HUES64 (cell line): ENCODE measurements around the gene AANAT.

Experiments
- H3K27ac ChIP-seq: 2 replicates; pipeline ENCODE4 v1.7.0; 2013; ENCODE audit warnings: low read depth, low read length, inconsistent platforms
- H3K27me3 ChIP-seq: 2 replicates; pipeline ENCODE4 v1.6.1; 2013; ENCODE audit warnings: mild to moderate bottlenecking, low read length; ENCODE audit not compliant: insufficient read depth
- H3K36me3 ChIP-seq: 2 replicates; pipeline ENCODE4 v1.6.1; 2013; ENCODE audit warnings: mild to moderate bottlenecking, low read length; ENCODE audit not compliant: insufficient read depth
- H3K4me1 ChIP-seq: 2 replicates; pipeline ENCODE4 v1.6.1; 2013; ENCODE audit warnings: mild to moderate bottlenecking, low read length, moderate library complexity; ENCODE audit not compliant: insufficient read depth
- H3K4me3 ChIP-seq: 2 replicates; pipeline ENCODE4 v1.5.1; 2013; ENCODE audit warnings: mild to moderate bottlenecking, low read length, moderate library complexity
- H3K9ac ChIP-seq: 2 replicates; pipeline ENCODE4 v1.6.1; 2013; ENCODE audit warnings: mild to moderate bottlenecking, low read depth, low read length
- H3K9me3 ChIP-seq: 2 replicates; pipeline ENCODE4 v1.6.1; 2013; ENCODE audit warnings: low read depth, low read length; ENCODE audit not compliant: insufficient read depth
- WGBS: fragments of 150-250, 120-280 bp; methylation state at CpG from one replicate; pipeline ENCODE4 v1.1.7; 2013; ENCODE audit warnings: missing lambda C conversion rate; 5-methylcytosine and 5-hydroxymethylcytosine counted together

Gene AANAT

DNA sequence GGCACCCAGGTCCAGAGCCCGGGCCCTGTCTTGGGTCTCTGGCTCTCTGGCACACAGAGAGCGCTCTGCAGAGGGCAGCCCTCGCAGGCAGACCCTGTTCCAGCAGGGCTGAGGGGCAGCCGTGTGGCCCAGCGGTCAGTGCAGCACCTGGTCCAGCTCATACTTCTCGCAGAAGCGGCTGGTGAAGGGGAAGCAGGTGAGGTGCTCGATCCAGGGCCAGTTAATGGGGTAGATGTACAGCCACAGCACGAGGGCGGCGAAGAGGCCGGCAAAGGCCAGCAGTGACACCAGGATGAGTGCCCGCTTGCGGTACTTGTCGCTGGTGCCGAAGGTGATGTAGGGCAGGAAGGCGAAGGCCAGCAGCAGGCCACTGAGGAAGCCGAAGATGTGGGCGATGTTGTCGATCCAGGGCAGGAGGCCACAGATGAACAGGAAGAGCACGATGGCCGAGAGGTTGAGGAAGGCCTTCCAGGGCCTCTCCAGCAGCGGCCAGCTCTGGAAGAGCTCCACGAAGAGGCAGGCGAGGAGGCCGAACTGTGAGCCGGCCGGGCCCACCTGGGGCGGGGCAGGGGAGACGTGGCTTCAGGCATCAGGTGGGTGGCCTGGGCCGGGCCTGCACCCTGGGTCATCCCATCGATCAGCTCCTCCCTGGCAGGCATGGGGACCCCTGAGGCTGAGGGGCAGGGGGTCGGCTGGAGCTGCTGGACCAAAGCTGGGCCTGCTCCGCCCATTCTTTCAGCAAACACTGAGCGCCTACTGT is 4.3 kb downstream of the AANAT start:
- Histone ChIP-seq H3K9me3 (no peaks in the 10 kb centered on the region), H3K36me3 (peaks cover 8% of the 10 kb centered on the region; the same call in 1 of the 2 replicates), H3K9ac (no peak overlapping the region), H3K4me1 (peaks cover 7% of the 10 kb centered on the region; the same call in 1 of the 2 replicates), H3K4me3 (no peak overlapping the region), H3K27ac (no peak overlapping the region), H3K27me3 (no peaks in the 10 kb centered on the region)
- 95% methylated on average over 35 of the region's 35 CpGs for WGBS

DNA sequence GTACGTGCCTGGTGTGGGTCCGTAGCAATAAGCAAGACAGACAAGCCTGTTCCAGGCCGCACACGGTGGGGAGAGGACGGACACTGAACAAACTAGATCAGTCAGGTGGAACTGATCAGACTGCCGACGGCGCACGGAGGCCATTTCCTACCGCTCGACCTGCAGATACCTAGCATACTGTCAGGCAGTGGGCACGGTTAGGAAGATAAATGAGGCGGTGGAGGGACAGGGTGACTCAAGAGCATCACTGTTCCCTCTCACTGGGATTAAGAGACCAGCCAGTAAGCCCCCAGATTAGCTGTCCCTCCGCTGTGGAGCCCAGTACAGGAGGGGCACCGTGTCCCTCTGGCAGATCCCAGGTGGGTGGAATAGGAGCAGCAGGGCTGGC is 4.8 kb downstream of the AANAT start:
- Histone ChIP-seq H3K27me3 (no peaks in the 10 kb centered on the region), H3K27ac (no peak overlapping the region), H3K4me1 (peaks cover 5% of the 10 kb centered on the region; the same call in 1 of the 2 replicates), H3K4me3 (no peak overlapping the region), H3K9me3 (no peaks in the 10 kb centered on the region), H3K9ac (no peak overlapping the region), H3K36me3 (peaks cover 8% of the 10 kb centered on the region; the same call in 1 of the 2 replicates)
- WGBS, result 95% methylated on average over 15 of the region's 15 CpGs

DNA sequence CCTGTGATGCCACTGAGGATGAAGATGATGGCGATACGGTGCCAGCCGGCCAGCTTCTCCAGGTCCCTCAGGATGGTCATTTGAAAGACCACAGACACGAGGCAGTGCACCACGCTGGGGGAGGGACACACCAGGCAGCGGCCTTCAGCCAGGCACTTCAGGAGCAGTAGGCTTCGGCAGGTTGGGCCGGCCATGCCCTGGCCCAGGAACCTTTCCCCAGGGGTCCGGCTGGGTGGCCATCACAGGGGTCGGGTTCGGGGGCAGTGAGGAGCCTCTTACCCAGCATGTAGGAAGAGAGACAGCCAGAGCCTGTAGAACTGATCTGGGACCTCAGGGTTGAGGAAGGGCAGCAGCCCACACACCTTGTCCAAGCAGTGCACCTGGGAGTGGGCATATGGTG is 5.3 kb downstream of the AANAT start:
- peaks cover 8% of the 10 kb centered on the region; the same call in 1 of the 2 replicates for H3K36me3 ChIP-seq
- 0 out of 2 replicates have a peak, but pooled peaks cover under 1% of the 10 kb centered on the region for H3K4me1 ChIP-seq
- no peaks in the 10 kb centered on the region for H3K27me3 ChIP-seq
- no peak overlapping the region for H3K27ac ChIP-seq
- H3K4me3 ChIP-seq, result no peak overlapping the region
- H3K9ac ChIP-seq, result no peak overlapping the region
- H3K9me3 ChIP-seq, result no peaks in the 10 kb centered on the region
- WGBS, result 96% methylated on average over 11 of the region's 11 CpGs

DNA sequence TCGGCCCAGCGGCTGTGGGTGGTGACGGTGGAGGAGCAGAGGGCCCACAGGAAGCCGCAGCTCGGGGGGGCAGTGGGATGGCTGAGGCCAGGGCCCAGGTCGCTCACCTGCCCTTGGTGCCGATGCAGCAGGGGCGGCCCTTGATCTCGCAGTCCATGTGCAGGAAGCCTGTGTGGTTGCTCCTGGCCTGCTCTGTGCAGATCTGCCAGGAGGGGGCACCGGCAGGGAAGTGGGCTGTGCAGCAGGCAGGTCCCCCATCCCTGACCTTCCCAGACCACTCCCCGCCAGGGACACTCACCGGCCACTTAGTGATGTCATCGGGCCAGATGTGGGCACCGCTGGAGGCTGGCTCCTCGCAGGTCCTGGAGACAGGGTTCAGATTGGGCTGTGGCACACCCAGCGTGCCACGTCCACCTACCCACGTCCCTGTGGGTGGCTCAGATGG is 6.2 kb downstream of the AANAT start:
- Histone ChIP-seq H3K27ac (no peak overlapping the region), H3K27me3 (no peaks in the 10 kb centered on the region), H3K9ac (no peak overlapping the region), H3K36me3 (peaks cover 8% of the 10 kb centered on the region; the same call in 1 of the 2 replicates), H3K4me1 (no peaks in the 10 kb centered on the region), H3K9me3 (no peaks in the 10 kb centered on the region), H3K4me3 (no peak overlapping the region)
- 87% methylated on average over 18 of the region's 18 CpGs for WGBS

DNA sequence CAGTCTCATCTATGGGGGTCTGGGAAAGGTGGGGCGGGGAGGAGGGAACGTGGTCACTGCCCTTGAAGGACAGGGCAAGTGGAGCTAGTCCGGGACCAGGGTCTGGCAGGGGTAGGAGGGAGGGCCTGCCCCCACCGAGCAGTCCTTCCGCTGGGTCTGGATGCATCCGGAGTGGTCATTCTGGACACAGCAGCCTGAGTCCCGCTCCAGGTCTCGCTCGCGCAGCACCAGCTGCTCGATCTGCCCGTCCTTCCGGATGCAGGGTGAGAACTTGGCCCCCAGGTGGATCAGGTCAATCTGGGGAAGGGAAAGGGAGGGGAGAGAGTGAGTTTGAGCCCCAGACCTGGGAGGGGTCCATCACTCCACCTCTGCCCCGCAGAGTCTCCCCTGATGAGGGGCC is 6.8 kb downstream of the AANAT start:
- H3K36me3 ChIP-seq, result peaks cover 8% of the 10 kb centered on the region; the same call in 1 of the 2 replicates
- H3K4me1 ChIP-seq, result no peaks in the 10 kb centered on the region

DNA sequence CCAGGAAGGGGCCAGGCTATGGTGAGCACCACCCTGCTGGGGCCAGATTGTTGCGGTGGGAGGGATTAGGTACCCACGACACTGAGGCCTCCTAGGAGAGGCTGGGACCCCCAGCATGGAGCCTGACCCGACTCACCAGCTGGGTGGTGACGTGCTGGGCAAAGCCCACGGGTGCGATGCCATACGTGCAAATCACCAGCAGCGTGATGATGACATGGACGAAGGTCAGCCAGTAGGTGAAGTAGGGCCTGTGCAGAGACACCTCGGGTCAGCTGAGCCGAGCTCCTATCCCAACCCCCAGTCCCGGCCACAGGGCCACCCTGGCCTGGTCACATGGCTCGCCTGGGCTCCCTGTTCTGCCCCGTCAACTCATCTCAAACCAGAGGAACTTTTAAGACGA is 7.5 kb downstream of the AANAT start:
- Histone ChIP-seq H3K36me3 (peaks cover 10% of the 10 kb centered on the region; the same call in 1 of the 2 replicates), H3K27ac (no peak overlapping the region), H3K4me1 (no peaks in the 10 kb centered on the region), H3K9me3 (no peaks in the 10 kb centered on the region), H3K27me3 (no peaks in the 10 kb centered on the region), H3K9ac (no peak overlapping the region), H3K4me3 (no peak overlapping the region)
- 95% methylated on average over 15 of the region's 15 CpGs for WGBS

More for the DNA sequence above, 6.8 kb downstream of the AANAT start:
- Histone ChIP-seq H3K27me3 (no peaks in the 10 kb centered on the region), H3K27ac (no peak overlapping the region), H3K4me3 (no peak overlapping the region), H3K9me3 (no peaks in the 10 kb centered on the region), H3K9ac (no peak overlapping the region)
- 93% methylated on average over 14 of the region's 14 CpGs for WGBS

DNA sequence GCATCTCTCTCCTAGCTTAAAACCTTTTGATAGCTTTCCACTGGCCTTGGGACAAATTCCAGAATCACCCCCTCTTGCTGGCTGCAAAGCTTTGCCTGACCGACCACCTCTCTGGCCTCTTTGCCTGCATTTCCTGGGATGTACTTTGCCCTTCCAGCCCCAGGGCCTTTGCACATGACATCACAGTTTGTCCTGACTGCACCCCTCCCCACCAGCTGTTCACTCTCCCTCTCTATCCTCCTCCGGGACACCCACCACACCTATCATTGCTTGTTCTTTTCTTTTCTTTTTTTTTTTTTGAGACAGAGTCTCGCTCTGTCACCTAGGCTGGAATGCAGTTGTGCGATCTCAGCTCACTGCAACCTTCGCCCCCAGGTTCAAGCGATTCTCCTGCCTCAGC is 7.9 kb downstream of the AANAT start:
- Histone ChIP-seq H3K4me1 (no peaks in the 10 kb centered on the region), H3K4me3 (no peak overlapping the region), H3K9ac (no peak overlapping the region), H3K27ac (no peak overlapping the region), H3K36me3 (peaks cover 10% of the 10 kb centered on the region; the same call in 1 of the 2 replicates), H3K27me3 (no peaks in the 10 kb centered on the region), H3K9me3 (no peaks in the 10 kb centered on the region)
- 94% methylated on average over 6 of the region's 6 CpGs for WGBS

DNA sequence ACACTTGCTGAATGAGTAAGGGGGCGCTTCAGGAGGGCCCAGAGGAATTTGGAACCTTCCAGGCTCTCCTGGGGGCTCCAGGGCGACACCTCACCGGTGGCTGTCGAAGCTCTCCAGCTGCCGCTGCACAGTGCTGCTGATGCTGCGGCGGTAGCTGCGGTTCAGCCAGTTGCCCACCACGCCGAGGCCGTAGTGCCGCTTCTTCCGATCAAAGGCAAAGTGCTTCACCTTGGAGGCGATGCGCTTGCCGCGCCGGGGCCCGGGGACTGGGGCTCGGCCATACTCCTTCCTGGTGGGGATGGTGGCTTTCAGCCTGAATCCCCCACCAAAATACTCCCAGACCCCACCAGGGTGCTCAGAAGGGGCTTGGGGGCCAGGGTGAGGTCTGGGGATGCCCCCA is 9.3 kb downstream of the AANAT start:
- no peaks in the 10 kb centered on the region for H3K9me3 ChIP-seq
- no peak overlapping the region for H3K4me3 ChIP-seq
- 95% methylated on average over 20 of the region's 20 CpGs for WGBS
- H3K36me3 ChIP-seq, result peaks cover 10% of the 10 kb centered on the region; the same call in 1 of the 2 replicates
- no peaks in the 10 kb centered on the region for H3K27me3 ChIP-seq
- H3K4me1 ChIP-seq, result no peaks in the 10 kb centered on the region
- no peak overlapping the region for H3K27ac ChIP-seq
- no peak overlapping the region for H3K9ac ChIP-seq

DNA sequence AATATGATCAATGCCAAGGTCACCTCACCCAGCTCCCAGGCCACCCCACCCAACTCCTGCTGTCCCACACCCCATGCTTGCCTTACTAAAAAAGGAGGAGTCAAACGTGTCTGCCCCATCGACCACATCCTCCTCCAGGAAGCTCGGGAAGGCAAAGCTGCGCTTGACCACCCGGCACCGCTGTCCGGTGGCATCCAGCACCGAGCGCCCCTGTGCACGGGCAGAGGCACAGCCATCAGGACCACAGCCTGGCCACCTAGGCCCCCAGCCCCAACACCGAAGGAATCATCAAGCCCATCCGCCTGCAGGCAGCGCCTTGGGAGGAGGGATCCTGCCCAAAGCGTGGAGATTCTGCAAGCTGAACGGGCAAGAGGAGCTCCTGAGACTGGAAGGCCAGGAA is 10.2 kb downstream of the AANAT start:
- Histone ChIP-seq H3K4me1 (no peaks in the 10 kb centered on the region), H3K9ac (no peak overlapping the region), H3K9me3 (no peaks in the 10 kb centered on the region), H3K36me3 (peaks cover 6% of the 10 kb centered on the region; the same call in 1 of the 2 replicates), H3K27ac (no peak overlapping the region), H3K27me3 (no peaks in the 10 kb centered on the region), H3K4me3 (no peak overlapping the region)
- 95% methylated on average over 15 of the region's 15 CpGs for WGBS

DNA sequence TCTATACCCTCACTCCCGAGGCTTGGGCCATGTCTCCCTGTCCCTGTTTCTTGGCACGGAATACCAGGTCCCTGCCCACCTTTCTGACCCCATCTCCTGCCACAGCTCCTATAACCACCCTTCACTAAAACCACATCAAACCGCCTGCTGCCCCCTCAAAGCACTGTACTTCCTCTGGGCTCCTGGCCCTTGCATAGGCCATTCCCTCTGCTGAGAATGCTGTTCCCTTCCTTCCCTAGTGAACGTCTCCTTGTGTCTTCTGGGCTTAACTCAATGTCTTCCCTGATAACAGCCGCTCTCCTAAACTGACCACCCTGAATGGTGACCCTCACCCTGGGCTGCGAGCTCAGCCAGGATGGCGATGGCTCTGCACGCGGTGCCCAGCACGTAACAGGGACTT is 10.7 kb downstream of the AANAT start:
- WGBS, result 94% methylated on average over 10 of the region's 10 CpGs
- no peak overlapping the region for H3K9ac ChIP-seq
- H3K36me3 ChIP-seq, result 0 out of 2 replicates have a peak, but pooled peaks cover 2% of the 10 kb centered on the region

DNA sequence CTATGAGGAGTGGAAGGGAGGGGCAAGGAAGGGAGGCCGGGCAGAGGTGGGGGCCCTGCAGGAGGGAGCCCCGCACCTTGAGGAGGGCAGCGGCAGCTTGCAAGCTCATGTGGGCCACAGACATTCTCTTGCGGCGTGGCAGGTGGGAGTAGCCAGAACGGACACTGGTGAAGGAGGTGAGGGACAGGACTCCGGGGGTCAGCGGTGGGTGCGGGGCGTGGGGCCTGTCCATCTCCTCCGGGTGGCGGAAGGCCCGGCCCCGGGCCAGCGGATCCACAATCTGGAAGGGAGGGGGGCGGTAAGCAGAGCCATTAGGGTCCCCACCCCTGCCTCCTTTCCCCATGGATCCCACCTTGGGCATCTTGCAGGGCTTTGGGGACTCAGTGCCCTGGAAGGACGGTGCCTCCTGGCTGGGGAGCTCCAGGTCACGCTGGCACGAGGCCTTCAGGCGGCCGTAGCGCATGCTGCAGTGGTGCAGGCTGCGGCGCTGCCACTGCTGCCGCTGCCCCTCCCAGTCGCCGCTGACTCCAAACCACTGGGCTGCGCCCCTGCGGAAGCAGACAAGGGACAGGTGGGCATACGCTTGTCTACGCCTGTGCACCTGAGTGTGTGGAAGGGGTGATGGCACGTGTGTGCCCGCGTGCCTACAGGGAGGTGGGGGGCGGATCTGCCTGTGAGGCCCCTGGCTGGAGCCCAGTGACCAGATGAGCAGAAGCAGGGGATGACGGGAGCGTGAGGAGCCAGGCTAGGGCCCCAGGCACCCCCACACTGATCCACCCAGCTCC is 11.5 kb downstream of the AANAT start:
- H3K9ac ChIP-seq, result no peak overlapping the region
- no peak overlapping the region for H3K27ac ChIP-seq
- H3K27me3 ChIP-seq, result no peaks in the 10 kb centered on the region
- no peak overlapping the region for H3K4me3 ChIP-seq
- H3K9me3 ChIP-seq, result no peaks in the 10 kb centered on the region
- H3K4me1 ChIP-seq, result no peaks in the 10 kb centered on the region
- H3K36me3 ChIP-seq, result 0 out of 2 replicates have a peak, but pooled peaks cover 2% of the 10 kb centered on the region
- 93% methylated on average over 37 of the region's 37 CpGs for WGBS

More for the DNA sequence above, 10.7 kb downstream of the AANAT start:
- Histone ChIP-seq H3K4me3 (no peak overlapping the region), H3K9me3 (no peaks in the 10 kb centered on the region), H3K4me1 (no peaks in the 10 kb centered on the region), H3K27me3 (no peaks in the 10 kb centered on the region), H3K27ac (no peak overlapping the region)
